GM21423 (cell line): ENCODE results near the gene PSMB5.

ENCODE experiments used
- ATAC-seq: cut with Tn5 transposase; IDR thresholded peaks from one replicate; pipeline ENCODE4 v1.9.1; 2021; ENCODE audit warnings: mild to moderate bottlenecking, moderate library complexity; ENCODE audit not compliant: unreplicated experiment

PSMB5 gene

GRCh38 chr14:23045419-23046357, 11.0 kb upstream of the PSMB5 start:
- no peak for ATAC-seq

- ATAC-seq: no peak
Observed at GRCh38 chr14:23044840-23045239, 10.1 kb upstream of the PSMB5 start.

GRCh38 chr14:23043754-23044153, 9.1 kb upstream of the PSMB5 start:
- no peak for ATAC-seq

GRCh38 chr14:23043145-23043544, 8.4 kb upstream of the PSMB5 start:
- ATAC-seq: no peak

GRCh38 chr14:23042162-23042965, 7.7 kb upstream of the PSMB5 start, which contains the start of gene PSMB11:
PSMB11 (plus strand) TSS chr14:23042212; CDS start chr14:23042226, 14 bp downstream.
- no peak for ATAC-seq

- ATAC-seq: no peak
Observed at GRCh38 chr14:23041729-23042128, 7.0 kb upstream of the PSMB5 start.

- no peak for ATAC-seq
Observed at GRCh38 chr14:23040100-23040499, 5.4 kb upstream of the PSMB5 start.

GRCh38 chr14:23035303-23036144, 824 bp upstream of the PSMB5 start:
- no peak for ATAC-seq

GRCh38 chr14:23033801-23034497, 751 bp downstream of the PSMB5 start:
- ATAC-seq: no peak

- no peak for ATAC-seq
Observed at GRCh38 chr14:23033251-23033727, 1.4 kb downstream of the PSMB5 start.

GRCh38 chr14:23030936-23031335, 3.8 kb downstream of the PSMB5 start:
- ATAC-seq: no peak

GRCh38 chr14:23028799-23029198, 5.9 kb downstream of the PSMB5 start:
- ATAC-seq: no peak

- no peak for ATAC-seq
Observed at GRCh38 chr14:23025151-23025814, 9.4 kb downstream of the PSMB5 start.

- ATAC-seq: no peak
Observed at GRCh38 chr14:23024612-23025075, 10.1 kb downstream of the PSMB5 start.

- no peak for ATAC-seq
Observed at GRCh38 chr14:23023795-23024152, 10.9 kb downstream of the PSMB5 start.

GRCh38 chr14:23023022-23023794, 11.5 kb downstream of the PSMB5 start:
- ATAC-seq: no peak

GRCh38 chr14:23021889-23022442, 12.7 kb downstream of the PSMB5 start:
- no peak for ATAC-seq

- ATAC-seq: no peak
Observed at GRCh38 chr14:23021434-23021833, 13.3 kb downstream of the PSMB5 start.
